Stimulated activated CD4-positive, alpha-beta T cell treated with anti-CD3 and anti-CD28 coated beads, TNF-alpha, amount 100 ng/mL, for 1 hour (primary cell): Measurements from ENCODE around the gene METTL2A.
"Not testable (repeated sequence)": the region's sequence is repeated elsewhere in the genome, so short reads cannot be mapped to it uniquely, and the experiment has no call there.

ENCODE experiments used
- DNase-seq, 3 donors: peaks; one replicate each; pipeline ENCODE4 v3.0.0-alpha.2; 2020; ENCODE audit warnings: low read depth in 3 of 3, low spot score in 1 of 3

Gene METTL2A

GRCh38 chr17:62470666-62471379 is 47.1 kb downstream of the METTL2A start:
- peak; percentile 30 to 56 (median 47) for DNase-seq

GRCh38 chr17:62471380-62471880 is 47.7 kb downstream of the METTL2A start:
- not testable (repeated sequence) for DNase-seq

GRCh38 chr17:62473030-62473982 is 49.6 kb downstream of the METTL2A start:
- DNase-seq = not testable (repeated sequence)

GRCh38 chr17:62477111-62477510 is 53.4 kb downstream of the METTL2A start:
- DNase-seq = not testable (repeated sequence)

- peak in 1 of 3 donors; percentile 21 for DNase-seq
Measured at GRCh38 chr17:62477718-62478408, 54.2 kb downstream of the METTL2A start.

GRCh38 chr17:62478424-62478879 is 54.8 kb downstream of the METTL2A start, which contains the start of gene TLK2:
Gene TLK2 (plus strand): TSS chr17:62478825. CDS start chr17:62481126, 2,301 bp downstream.
- DNase-seq = peak; percentile 60 to 71 (median 67)

GRCh38 chr17:62478880-62479638 is 55.4 kb downstream of the METTL2A start:
- peak in 1 of 3 donors; percentile 17 for DNase-seq

- DNase-seq = not testable (repeated sequence)
Measured at GRCh38 chr17:62479639-62480258, 56.1 kb downstream of the METTL2A start.

- not testable (repeated sequence) for DNase-seq
Measured at GRCh38 chr17:62482553-62482952, 58.9 kb downstream of the METTL2A start.

- DNase-seq = not testable (repeated sequence)
Measured at GRCh38 chr17:62490990-62491389, 67.3 kb downstream of the METTL2A start.

GRCh38 chr17:62493049-62493655 is 69.5 kb downstream of the METTL2A start:
- not testable (repeated sequence) for DNase-seq

GRCh38 chr17:62494073-62494472 is 70.4 kb downstream of the METTL2A start:
- not testable (repeated sequence) for DNase-seq

- not testable (repeated sequence) for DNase-seq
Measured at GRCh38 chr17:62496344-62496743, 72.6 kb downstream of the METTL2A start.

- DNase-seq = not testable (repeated sequence)
Measured at GRCh38 chr17:62498796-62499195, 75.1 kb downstream of the METTL2A start.
